ENCODE results near the gene MRPS23. TPM values are rescaled to one million over a fixed set of nuclear protein-coding genes. Genes with fewer than 3 reads are reported as not detected.

Gene MRPS23
- total and polyA plus RNA-seq, 2 of the 13 experiments (the other 11 are each of a cell fraction or from before 2014, with no cell fraction given) = 63.2 to 181 TPM

GRCh38 chr17:57866723-57867122, 16.9 kb upstream of the MRPS23 start:
- CTCF ChIA-PET (ENCODE audit: low intra/inter-chr PET ratio, low total read pairs) = no interaction called here
- FAIRE-seq (no peak), ATAC-seq (no peak), DNase-seq (ENCODE audit: low spot score) (no peak)
- POLR2A ChIA-PET = interaction anchor here (4.7 kb wide), 1 partner anchor 16 kb away, joined by 32 read pairs; the partner anchor contains the start of gene MRPS23
- in situ Hi-C loops (cut with HindIII; ENCODE audit: extremely low pct_ligation_motif_present, low pct_unique_long_range_greater_than_20kb) (no loop called here), intact Hi-C loops (cut with micrococcal nuclease; ENCODE audit: unreplicated experiment) (no loop called here)
- no peak overlapping the region for H2AFZ ChIP-seq (ENCODE audit: low read length)
- H3K9ac ChIP-seq (ENCODE audit: insufficient read depth, low read depth, low read length) = no peak overlapping the region
- H3K27ac ChIP-seq (ENCODE audit: extremely low read length, insufficient read depth, low read length) = no peak overlapping the region
- 91% methylated on average over 5 of the region's 5 CpGs for WGBS (ENCODE audit: low lambda C conversion rate)
- H3K4me1 ChIP-seq (ENCODE audit: insufficient read depth, low read length) = peaks cover 51% of the 10 kb centered on the region
- TF ChIP-seq ZNF629 (CRISPR knock-in tag; conservative IDR thresholded peaks at IDR 0.05) (peak; percentile 61; the same call in 1 of the 2 replicates), NFKB2 (CRISPR knock-in tag; IDR thresholded peaks at IDR 0.05; ENCODE audit: borderline replicate concordance) (0 out of 2 replicates have a peak, but pooled peaks have one; percentile 5), SOX6 (IDR thresholded peaks at IDR 0.05) (no peak), SOX6 (CRISPR knock-in tag; IDR thresholded peaks at IDR 0.05) (no peak)
- peaks cover 14% of the 10 kb centered on the region for H3K79me2 ChIP-seq (ENCODE audit: insufficient read depth, low read length)
- H3K27me3 ChIP-seq (ENCODE audit: control insufficient read depth in 1 of 2, insufficient read depth in 2 of 2, low read length in 2 of 2) = no peaks in the 10 kb centered on the region; a peak in 1 of 5 replicates
- H3K4me3 ChIP-seq (replicated peaks in 1 of 3; ENCODE audit: insufficient read depth in 1 of 3, low read depth in 2 of 3, low read length in 3 of 3) = no peak overlapping the region
- no peaks in the 10 kb centered on the region for H4K20me1 ChIP-seq (ENCODE audit: insufficient read depth, low read length)
- peaks cover 0 to 7% of the 10 kb centered on the region in 2 experiments; a peak in 1 of 5 replicates for H3K36me3 ChIP-seq (replicated peaks in 1 of 2; ENCODE audit: control insufficient read depth in 1 of 2, insufficient read depth in 2 of 2, low read length in 2 of 2)
- BruUV-seq (replicated peaks) = no TSS peak
- no peak overlapping the region for H3K4me2 ChIP-seq (ENCODE audit: low read depth, low read length)
- no peaks in the 10 kb centered on the region for H3K9me3 ChIP-seq (ENCODE audit: low read length)

- Histone ChIP-seq H3K79me2 (ENCODE audit: insufficient read depth, low read length) (peaks cover 14% of the 10 kb centered on the region), H3K36me3 (replicated peaks in 1 of 2; ENCODE audit: control insufficient read depth in 1 of 2, insufficient read depth in 2 of 2, low read length in 2 of 2) (peaks cover 0 to 7% of the 10 kb centered on the region in 2 experiments; a peak in 1 of 5 replicates), H3K9ac (ENCODE audit: insufficient read depth, low read depth, low read length) (no peak overlapping the region), H3K4me3 (replicated peaks in 1 of 3; ENCODE audit: insufficient read depth in 1 of 3, low read depth in 2 of 3, low read length in 3 of 3) (no peak overlapping the region), H4K20me1 (ENCODE audit: insufficient read depth, low read length) (no peaks in the 10 kb centered on the region), H3K27ac (ENCODE audit: extremely low read length, insufficient read depth, low read length) (no peak overlapping the region), H3K27me3 (ENCODE audit: control insufficient read depth in 1 of 2, insufficient read depth in 2 of 2, low read length in 2 of 2) (no peaks in the 10 kb centered on the region; a peak in 1 of 5 replicates), H3K9me3 (ENCODE audit: low read length) (no peaks in the 10 kb centered on the region), H3K4me2 (ENCODE audit: low read depth, low read length) (no peak overlapping the region), H2AFZ (ENCODE audit: low read length) (no peak overlapping the region), H3K4me1 (ENCODE audit: insufficient read depth, low read length) (peaks cover 51% of the 10 kb centered on the region)
- ATAC-seq = no peak
- TF ChIP-seq U2AF1 (optimal IDR thresholded peaks at IDR 0.05; ENCODE audit: low read depth, low read length) (no peak), ZNF451 (CRISPR knock-in tag; IDR thresholded peaks at IDR 0.05) (no peak), CC2D1A (CRISPR knock-in tag; IDR thresholded peaks at IDR 0.05) (no peak), POGK (CRISPR knock-in tag; conservative IDR thresholded peaks at IDR 0.05) (no peak), TRAFD1 (CRISPR knock-in tag; IDR thresholded peaks at IDR 0.05; ENCODE audit: borderline replicate concordance) (no peak), ZNF883 (CRISPR knock-in tag; IDR thresholded peaks at IDR 0.05; ENCODE audit: not compliant biosample characterization) (no peak), ZNF362 (CRISPR knock-in tag; IDR thresholded peaks at IDR 0.05; ENCODE audit: borderline replicate concordance) (no peak), ZNF335 (CRISPR knock-in tag; IDR thresholded peaks at IDR 0.05) (no peak), CHCHD3 (CRISPR knock-in tag; IDR thresholded peaks at IDR 0.05) (no peak)
- no peak for FAIRE-seq
- intact Hi-C loops (cut with micrococcal nuclease; ENCODE audit: unreplicated experiment) (no loop called here), in situ Hi-C loops (cut with HindIII; ENCODE audit: extremely low pct_ligation_motif_present, low pct_unique_long_range_greater_than_20kb) (no loop called here)
- over 99% methylated on average over 10 of the region's 10 CpGs for WGBS (ENCODE audit: low lambda C conversion rate)
- DNase-seq (ENCODE audit: low spot score) = no peak
- ChIA-PET POLR2A (interaction anchor here (0.7 kb wide), 1 partner anchor 8 kb away, joined by 3 read pairs; no protein-coding TSS in a partner anchor), CTCF (ENCODE audit: low intra/inter-chr PET ratio, low total read pairs) (no interaction called here)
- no TSS peak for BruUV-seq (replicated peaks)
These were observed 16.5 kb upstream of the MRPS23 start for GRCh38 chr17:57866319-57866718.

All from HepG2 (cell line).